IMR-90 (cell line): Measurements from ENCODE around the gene TFEB. TPM values are rescaled to one million over a fixed set of nuclear protein-coding genes. Genes with fewer than 3 reads are reported as not detected.

Experiments used
- ATAC-seq: fragments of 200-7000 bp; cut with Tn5 transposase; 2 replicates; pipeline ENCODE4 v1.9.1; 2020; ENCODE audit warnings: low read depth, mild to moderate bottlenecking, moderate library complexity
- BruUV-seq: library from RNA; stranded (reverse); fragments of 400-500 nt; replicated peaks from 2 replicates; lab custom pipeline; 2021; lab: Mats Ljungman, UMichigan
- CTCF ChIA-PET: fragments of 300-600 bp; formaldehyde crosslinking; extraction: SDS; loops from one replicate; lab custom pipeline; 2021; ENCODE audit warnings: antibody characterized with exemption; lab: Yijun Ruan, JAX
- POLR2A ChIA-PET: fragments of 300-600 bp; sonication (Branson Sonifier 250); formaldehyde crosslinking; loops from one replicate; lab custom pipeline; 2022; ENCODE audit warnings: antibody characterized with exemption; ENCODE audit not compliant: unreplicated experiment; lab: Charles Lee
- DNase-seq: peaks from one replicate; pipeline ENCODE4 v3.0.0; 2013
- H2AFZ ChIP-seq: replicated peaks from 2 replicates; pipeline ENCODE3; 2013; ENCODE audit warnings: low read length, mild to moderate bottlenecking; ENCODE audit not compliant: poor library complexity
- H2AK5ac ChIP-seq: 2 replicates; pipeline ENCODE4 v1.6.1; 2013; ENCODE audit warnings: low read depth, low read length, inconsistent platforms
- H2AK9ac ChIP-seq: replicated peaks from 2 replicates; pipeline ENCODE3; 2013; ENCODE audit warnings: mild to moderate bottlenecking, low read depth, low read length, moderate library complexity; ENCODE audit not compliant: poor library complexity
- H2BK120ac ChIP-seq: 2 replicates; pipeline ENCODE4 v1.6.1; 2013; ENCODE audit warnings: low read depth, low read length, inconsistent platforms
- H2BK15ac ChIP-seq: 3 replicates; pipeline ENCODE4 v1.6.1; 2013; ENCODE audit warnings: low read depth, low read length, inconsistent platforms
- H2BK20ac ChIP-seq: 2 replicates; pipeline ENCODE4 v1.6.1; 2013; ENCODE audit warnings: low read depth, mild to moderate bottlenecking, inconsistent platforms, low read length, moderate library complexity
- H2BK5ac ChIP-seq: 2 replicates; pipeline ENCODE4 v1.6.1; 2013; ENCODE audit warnings: mild to moderate bottlenecking, low read depth, low read length, inconsistent platforms; ENCODE audit not compliant: poor library complexity, severe bottlenecking
- H3K14ac ChIP-seq: replicated peaks from 2 replicates; pipeline ENCODE4 v1.6.1; 2013; ENCODE audit warnings: low read depth, low read length, inconsistent platforms
- H3K18ac ChIP-seq: 2 replicates; pipeline ENCODE4 v1.6.1; 2013; ENCODE audit warnings: low read depth, low read length, control low read depth
- H3K23ac ChIP-seq: 2 replicates; pipeline ENCODE4 v1.6.1; 2013; ENCODE audit warnings: low read depth, low read length, inconsistent platforms
- H3K27ac ChIP-seq: 2 replicates; pipeline ENCODE4 v1.5.1; 2013; ENCODE audit warnings: mild to moderate bottlenecking, control low read depth, low read length; ENCODE audit not compliant: insufficient read depth
- H3K27me3 ChIP-seq: 2 replicates; pipeline ENCODE4 v1.6.1; 2013; ENCODE audit warnings: low read length; ENCODE audit not compliant: control insufficient read depth, insufficient read depth
- H3K36me3 ChIP-seq: 2 replicates; pipeline ENCODE4 v1.6.1; 2013; ENCODE audit warnings: low read length, mixed read lengths; ENCODE audit not compliant: control insufficient read depth, insufficient read depth
- H3K4ac ChIP-seq: 2 replicates; pipeline ENCODE4 v1.6.1; 2013; ENCODE audit warnings: low read depth, low read length, inconsistent platforms
- H3K4me1 ChIP-seq: 2 replicates; pipeline ENCODE4 v1.6.1; 2013; ENCODE audit warnings: low read length, mixed read lengths; ENCODE audit not compliant: control insufficient read depth, insufficient read depth
- H3K4me2 ChIP-seq: 2 replicates; pipeline ENCODE4 v1.6.1; 2013; ENCODE audit warnings: low read depth, mild to moderate bottlenecking, control low read depth, low read length, moderate library complexity
- H3K4me3 ChIP-seq: 2 replicates; pipeline ENCODE4 v1.5.1; 2013; ENCODE audit warnings: low read depth, mild to moderate bottlenecking, control low read depth, low read length, moderate library complexity; ENCODE audit not compliant: insufficient read depth
- H3K56ac ChIP-seq: 2 replicates; pipeline ENCODE4 v1.6.1; 2013; ENCODE audit warnings: low read length, inconsistent platforms; ENCODE audit not compliant: insufficient read depth; ENCODE audit errors: extremely low read depth
- H3K79me1 ChIP-seq, 2 experiments: 2 replicates each; pipeline ENCODE4 v1.6.1; 2013; ENCODE audit warnings: low read length in 2 of 2, inconsistent platforms in 1 of 2, low read depth in 1 of 2
- H3K9ac ChIP-seq: 2 replicates; pipeline ENCODE4 v1.6.1; 2013; ENCODE audit warnings: low read depth, low read length, control low read depth
- H3K9me1 ChIP-seq: 2 replicates; pipeline ENCODE4 v1.6.1; 2013; ENCODE audit warnings: low read length, inconsistent platforms; ENCODE audit not compliant: insufficient read depth
- H3K9me3 ChIP-seq: 2 replicates; pipeline ENCODE4 v1.6.1; 2013; ENCODE audit warnings: low read length; ENCODE audit not compliant: control insufficient read depth, insufficient read depth
- H4K20me1 ChIP-seq: 2 replicates; pipeline ENCODE4 v1.6.1; 2013; ENCODE audit warnings: low read length, inconsistent platforms; ENCODE audit not compliant: insufficient read depth
- H4K5ac ChIP-seq: 2 replicates; pipeline ENCODE4 v1.6.1; 2013; ENCODE audit warnings: mild to moderate bottlenecking, low read depth, low read length, control low read depth
- H4K8ac ChIP-seq, 2 experiments: 2 replicates each; pipeline ENCODE4 v1.6.1; 2013; ENCODE audit warnings: low read depth in 2 of 2, low read length in 2 of 2, control low read depth in 1 of 2, inconsistent platforms in 1 of 2
- H4K91ac ChIP-seq: 2 replicates; pipeline ENCODE4 v1.6.1; 2013; ENCODE audit warnings: low read depth, low read length, inconsistent platforms; ENCODE audit not compliant: insufficient read depth
- BHLHE40 ChIP-seq: fragments of 150-350 bp; IDR thresholded peaks from 2 replicates; pipeline ENCODE4 v1.6.1; 2016; ENCODE audit warnings: mild to moderate bottlenecking, low read depth, low read length
- CEBPB ChIP-seq: IDR thresholded peaks from 2 replicates; pipeline ENCODE4 v1.6.1; 2012; ENCODE audit warnings: low read depth, low read length, improper control_type of control experiment
- CHD1 ChIP-seq: IDR thresholded peaks from 2 replicates; pipeline ENCODE4 v1.6.1; 2012; ENCODE audit warnings: low read depth, low read length, improper control_type of control experiment
- FOS ChIP-seq: fragments of 150-350 bp; IDR thresholded peaks from 2 replicates; pipeline ENCODE4 v1.6.1; 2016; ENCODE audit warnings: low read depth, low read length
- MAFK ChIP-seq: IDR thresholded peaks from 2 replicates; pipeline ENCODE4 v1.6.1; 2012; ENCODE audit warnings: low read depth, low read length, improper control_type of control experiment
- MAZ ChIP-seq: IDR thresholded peaks from 2 replicates; pipeline ENCODE4 v1.6.1; 2012; ENCODE audit warnings: low read depth, mild to moderate bottlenecking, low read length, improper control_type of control experiment, moderate library complexity, borderline replicate concordance
- MXI1 ChIP-seq: IDR thresholded peaks from 2 replicates; pipeline ENCODE4 v1.6.1; 2012; ENCODE audit warnings: low read depth, mild to moderate bottlenecking, low read length, moderate library complexity, borderline replicate concordance
- NFE2L2 ChIP-seq: fragments of 150-350 bp; IDR thresholded peaks from 2 replicates; pipeline ENCODE4 v1.6.1; 2016; ENCODE audit warnings: low read depth, mild to moderate bottlenecking, low read length
- POLR2A ChIP-seq: IDR thresholded peaks from 2 replicates; pipeline ENCODE4 v1.6.1; 2012; ENCODE audit warnings: mild to moderate bottlenecking, low read depth, low read length
- RAD21 ChIP-seq: IDR thresholded peaks from 2 replicates; pipeline ENCODE4 v1.6.1; 2012; ENCODE audit warnings: low read length, improper control_type of control experiment
- RCOR1 ChIP-seq: IDR thresholded peaks from 2 replicates; pipeline ENCODE4 v1.6.1; 2012; ENCODE audit warnings: mild to moderate bottlenecking, low read length, improper control_type of control experiment; ENCODE audit not compliant: insufficient replicate concordance
- RFX5 ChIP-seq: IDR thresholded peaks from 2 replicates; pipeline ENCODE4 v1.8.0; 2012; ENCODE audit warnings: low read depth, mild to moderate bottlenecking, low read length, moderate library complexity
- SMC3 ChIP-seq: fragments of 150-350 bp; IDR thresholded peaks from 2 replicates; pipeline ENCODE4 v1.6.1; 2016; ENCODE audit warnings: low read depth, mild to moderate bottlenecking, antibody characterized with exemption, low read length, moderate library complexity
- WGBS, 2 experiments: methylation state at CpG; one replicate each; pipeline versions ENCODE4 v1.1.5 to v1.1.7; 2013; ENCODE audit warnings: missing lambda C conversion rate in 2 of 2; ENCODE audit not compliant: insufficient read length in 1 of 2; ENCODE audit errors: extremely low coverage in 2 of 2; 5-methylcytosine and 5-hydroxymethylcytosine counted together
- dilution Hi-C: fragments of 300-500 bp; cut with HindIII; formaldehyde crosslinking; loops from one replicate; pipeline ENCODE4 v1.14.3; 2018; ENCODE audit warnings: low sequenced_read_pairs; ENCODE audit not compliant: unreplicated experiment
- in situ Hi-C: fragments of 300-500 bp; cut with MboI; formaldehyde crosslinking; loops from 3 replicates; pipeline ENCODE4 v1.14.3; 2019; ENCODE audit warnings: low sequenced_read_pairs, inconsistent platforms, mixed read lengths
- intact Hi-C: fragments of 100-400 bp; cut with micrococcal nuclease; formaldehyde crosslinking; loops from 2 replicates; pipeline ENCODE4 v1.10.0; 2022
- polyA plus RNA-seq, 3 experiments: library from polyadenylated mRNA; depleted of rRNA; stranded (reverse); fragments of >200 nt; gene quantifications; 2 replicates each; pipeline ENCODE4 v1.2.3, GENCODE V29; 2012; ENCODE audit warnings: low replicate concordance in 1 of 3
- total RNA-seq: library from RNA; depleted of rRNA; stranded (reverse); fragments of >200 nt; gene quantifications from 2 replicates; pipeline ENCODE4 v1.2.3, GENCODE V29; 2012
- TF ChIP-seq, protein P1 (sequence below): fragments of 150-350 bp; IDR thresholded peaks from 2 replicates; pipeline ENCODE4 v1.6.1; 2016; ENCODE audit warnings: low read depth, mild to moderate bottlenecking, low read length, moderate library complexity, borderline replicate concordance
- TF ChIP-seq, protein P2 (sequence below): fragments of 150-350 bp; IDR thresholded peaks from 2 replicates; pipeline ENCODE4 v1.6.1; 2017; ENCODE audit warnings: mild to moderate bottlenecking, antibody characterized with exemption, low read length, low read depth
- TF ChIP-seq, protein P3 (sequence below): conservative IDR thresholded peaks from 2 replicates; pipeline ENCODE4 v1.5.1; 2012; ENCODE audit warnings: mild to moderate bottlenecking, low read depth, low read length, improper control_type of control experiment

TFEB gene
- total and polyA plus RNA-seq, 2 of the 4 experiments (the other 2 are of a cell fraction): 4.5 to 4.9 TPM

DNA sequence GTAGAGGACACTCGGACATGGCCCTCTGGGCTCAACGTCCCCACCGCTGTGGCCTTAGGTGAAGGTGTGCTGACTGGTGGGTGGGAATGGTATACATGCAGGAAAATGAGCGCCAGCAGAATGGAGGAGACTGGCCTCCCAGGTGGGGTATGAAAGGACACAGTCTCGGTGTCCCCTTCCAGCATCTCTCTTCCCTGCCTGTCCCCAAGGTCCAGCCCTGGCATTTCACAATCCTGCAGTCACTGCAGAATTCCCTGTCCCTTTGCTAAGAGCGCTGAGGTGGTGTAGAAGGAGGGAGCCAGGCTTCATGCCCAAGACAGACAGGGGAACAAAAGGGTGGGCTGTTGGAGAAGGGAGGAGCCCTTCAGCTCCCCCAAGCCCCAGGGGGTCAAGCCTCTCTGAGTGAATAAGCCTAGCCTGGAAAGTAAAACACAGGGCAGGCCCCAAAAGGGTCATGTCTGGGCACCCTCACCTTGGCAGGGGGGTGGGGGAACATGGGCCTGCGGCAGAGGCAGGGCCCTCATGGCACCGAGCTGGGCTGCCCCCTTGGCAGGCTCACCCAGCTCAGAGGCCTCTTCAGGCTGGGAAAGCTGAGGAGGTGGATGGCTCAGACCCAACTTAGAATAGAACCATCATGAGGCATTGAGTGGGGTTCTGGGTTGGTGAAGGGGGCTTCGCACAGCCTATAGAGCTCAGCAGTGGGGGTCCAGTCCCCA, 23.9 kb downstream of the TFEB start:
- no peak overlapping the region for H2BK120ac ChIP-seq
- no peak overlapping the region for H2AK9ac ChIP-seq
- H3K79me1 ChIP-seq: no peaks in the 10 kb centered on the region; a peak in 2 of 4 replicates
- H3K9me3 ChIP-seq: no peaks in the 10 kb centered on the region
- H3K4me1 ChIP-seq: peaks cover 21% of the 10 kb centered on the region
- no peak overlapping the region for H2BK15ac ChIP-seq
- POLR2A ChIA-PET: no interaction called here
- H2AFZ ChIP-seq: no peak overlapping the region
- H3K4me2 ChIP-seq: no peak overlapping the region
- no peak for TF ChIP-seq NFE2L2
- TF ChIP-seq MAZ: no peak
- TF ChIP-seq MAFK: no peak
- TF ChIP-seq SMC3: no peak
- TF ChIP-seq RCOR1: no peak
- no peak for TF ChIP-seq CEBPB
- no peak for TF ChIP-seq CHD1
- TF ChIP-seq POLR2A: no peak
- no peak for TF ChIP-seq FOS
- TF ChIP-seq, protein P1, sequence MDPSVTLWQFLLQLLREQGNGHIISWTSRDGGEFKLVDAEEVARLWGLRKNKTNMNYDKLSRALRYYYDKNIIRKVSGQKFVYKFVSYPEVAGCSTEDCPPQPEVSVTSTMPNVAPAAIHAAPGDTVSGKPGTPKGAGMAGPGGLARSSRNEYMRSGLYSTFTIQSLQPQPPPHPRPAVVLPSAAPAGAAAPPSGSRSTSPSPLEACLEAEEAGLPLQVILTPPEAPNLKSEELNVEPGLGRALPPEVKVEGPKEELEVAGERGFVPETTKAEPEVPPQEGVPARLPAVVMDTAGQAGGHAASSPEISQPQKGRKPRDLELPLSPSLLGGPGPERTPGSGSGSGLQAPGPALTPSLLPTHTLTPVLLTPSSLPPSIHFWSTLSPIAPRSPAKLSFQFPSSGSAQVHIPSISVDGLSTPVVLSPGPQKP: no peak
- TF ChIP-seq, protein P2, sequence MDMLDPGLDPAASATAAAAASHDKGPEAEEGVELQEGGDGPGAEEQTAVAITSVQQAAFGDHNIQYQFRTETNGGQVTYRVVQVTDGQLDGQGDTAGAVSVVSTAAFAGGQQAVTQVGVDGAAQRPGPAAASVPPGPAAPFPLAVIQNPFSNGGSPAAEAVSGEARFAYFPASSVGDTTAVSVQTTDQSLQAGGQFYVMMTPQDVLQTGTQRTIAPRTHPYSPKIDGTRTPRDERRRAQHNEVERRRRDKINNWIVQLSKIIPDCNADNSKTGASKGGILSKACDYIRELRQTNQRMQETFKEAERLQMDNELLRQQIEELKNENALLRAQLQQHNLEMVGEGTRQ: no peak
- no peak for TF ChIP-seq BHLHE40
- TF ChIP-seq RAD21: no peak
- no peak for TF ChIP-seq MXI1
- TF ChIP-seq, protein P3, sequence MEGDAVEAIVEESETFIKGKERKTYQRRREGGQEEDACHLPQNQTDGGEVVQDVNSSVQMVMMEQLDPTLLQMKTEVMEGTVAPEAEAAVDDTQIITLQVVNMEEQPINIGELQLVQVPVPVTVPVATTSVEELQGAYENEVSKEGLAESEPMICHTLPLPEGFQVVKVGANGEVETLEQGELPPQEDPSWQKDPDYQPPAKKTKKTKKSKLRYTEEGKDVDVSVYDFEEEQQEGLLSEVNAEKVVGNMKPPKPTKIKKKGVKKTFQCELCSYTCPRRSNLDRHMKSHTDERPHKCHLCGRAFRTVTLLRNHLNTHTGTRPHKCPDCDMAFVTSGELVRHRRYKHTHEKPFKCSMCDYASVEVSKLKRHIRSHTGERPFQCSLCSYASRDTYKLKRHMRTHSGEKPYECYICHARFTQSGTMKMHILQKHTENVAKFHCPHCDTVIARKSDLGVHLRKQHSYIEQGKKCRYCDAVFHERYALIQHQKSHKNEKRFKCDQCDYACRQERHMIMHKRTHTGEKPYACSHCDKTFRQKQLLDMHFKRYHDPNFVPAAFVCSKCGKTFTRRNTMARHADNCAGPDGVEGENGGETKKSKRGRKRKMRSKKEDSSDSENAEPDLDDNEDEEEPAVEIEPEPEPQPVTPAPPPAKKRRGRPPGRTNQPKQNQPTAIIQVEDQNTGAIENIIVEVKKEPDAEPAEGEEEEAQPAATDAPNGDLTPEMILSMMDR: no peak
- no peak for TF ChIP-seq RFX5
- no peak overlapping the region for H3K14ac ChIP-seq
- peaks cover 11% of the 10 kb centered on the region for H3K9me1 ChIP-seq
- H3K18ac ChIP-seq: no peak overlapping the region
- no peak overlapping the region for H3K27ac ChIP-seq
- WGBS, 2 experiments: no CpG with 5 or more reads among the region's 9 CpGs
- H3K23ac ChIP-seq: no peak overlapping the region
- H4K20me1 ChIP-seq: peaks cover 8% of the 10 kb centered on the region; the same call in 1 of the 2 replicates
- no peak overlapping the region for H4K8ac ChIP-seq
- H4K91ac ChIP-seq: no peak overlapping the region
- intact Hi-C loops (no loop called here), dilution Hi-C loops (no loop called here), in situ Hi-C loops (no loop called here)
- no peak overlapping the region for H3K9ac ChIP-seq
- H3K4me3 ChIP-seq: no peak overlapping the region
- H3K36me3 ChIP-seq: no peaks in the 10 kb centered on the region
- H2BK5ac ChIP-seq: no peak overlapping the region
- H3K4ac ChIP-seq: no peak overlapping the region
- H4K5ac ChIP-seq: no peak overlapping the region
- H3K27me3 ChIP-seq: no peaks in the 10 kb centered on the region
- CTCF ChIA-PET: no interaction called here
- H3K56ac ChIP-seq: no peak overlapping the region
- BruUV-seq: no TSS peak
- no peak overlapping the region for H2BK20ac ChIP-seq
- ATAC-seq (no peak), DNase-seq (no peak)
- H2AK5ac ChIP-seq: no peak overlapping the region
